ENCODE data around the gene FAM234A. TPM values are rescaled to one million over a fixed set of nuclear protein-coding genes. Genes with fewer than 3 reads are reported as not detected.

The FAM234A gene
- total RNA-seq, 1 experiment from 2014 or later = 94.9 TPM

DNA sequence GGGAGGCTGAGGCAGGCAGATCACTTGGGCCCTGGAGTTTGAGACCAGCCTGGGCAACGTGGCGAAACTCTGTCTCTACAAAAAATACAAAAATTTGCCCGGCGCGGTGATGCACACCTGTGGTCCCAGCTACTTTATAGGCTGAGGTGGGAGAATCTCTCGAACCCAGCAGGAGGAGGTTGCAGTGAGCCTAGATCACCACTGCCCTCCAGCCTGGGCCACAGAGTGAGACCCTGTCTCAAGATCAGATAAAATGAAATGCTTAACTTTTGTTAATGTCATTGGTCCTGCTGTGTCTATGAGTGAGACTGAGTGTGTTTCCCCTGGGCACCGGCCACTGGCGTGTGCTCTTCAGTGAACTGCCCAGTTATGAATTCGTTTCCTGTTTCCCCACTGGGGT, 10.5 kb downstream of the FAM234A start:
- Histone ChIP-seq H2BK120ac (ENCODE audit: low read depth, low read length, poor library complexity, severe bottlenecking) (no peak overlapping the region), H3K9me3 (ENCODE audit: control insufficient read depth, low read depth, low read length) (no peaks in the 10 kb centered on the region), H2AK5ac (ENCODE audit: insufficient read length, low read length) (no peak overlapping the region), H2BK20ac (ENCODE audit: low read depth, low read length, poor library complexity, severe bottlenecking) (no peak overlapping the region), H3K23ac (ENCODE audit: insufficient read length, low read depth, low read length) (no peak overlapping the region), H2BK12ac (ENCODE audit: insufficient read length, low read depth, low read length) (no peak overlapping the region), H3K79me1 (ENCODE audit: insufficient read depth, low read depth, low read length, poor library complexity, severe bottlenecking) (peaks cover 12% of the 10 kb centered on the region), H3K9ac (ENCODE audit: extremely low read depth, insufficient read length, low read length) (no peak overlapping the region), H3K14ac (ENCODE audit: insufficient read depth, low read length) (no peak overlapping the region), H3K56ac (ENCODE audit: insufficient read length, low read depth, low read length) (no peak overlapping the region), H3K4me2 (ENCODE audit: insufficient read depth, insufficient read length, low read length) (no peak overlapping the region), H4K8ac (replicated peaks; ENCODE audit: insufficient read length, low read depth, low read length) (no peak overlapping the region), H4K20me1 (ENCODE audit: control insufficient read depth, insufficient read depth, insufficient read length) (no peaks in the 10 kb centered on the region), H2AFZ (ENCODE audit: low read length) (no peak overlapping the region), H3K4ac (ENCODE audit: low read depth, low read length) (no peak overlapping the region), H4K91ac (ENCODE audit: insufficient read length, low read depth, low read length) (no peak overlapping the region), H2BK15ac (ENCODE audit: low read depth, low read length) (no peak overlapping the region), H3K27me3 (ENCODE audit: insufficient read depth, low read length) (no peaks in the 10 kb centered on the region), H4K5ac (ENCODE audit: insufficient read length, low read depth, low read length) (no peak overlapping the region), H3K27ac (ENCODE audit: insufficient read length, low read depth, low read length) (no peak overlapping the region), H3K4me1 (ENCODE audit: insufficient read depth, low read length) (no peaks in the 10 kb centered on the region), H2BK5ac (ENCODE audit: insufficient read length, low read length) (no peak overlapping the region), H3K79me2 (ENCODE audit: insufficient read depth, low read length) (no peaks in the 10 kb centered on the region; the same call in 1 of the 2 replicates), H3T11ph (ENCODE audit: low read length) (no peak overlapping the region), H3K23me2 (ENCODE audit: insufficient read length, low read depth, low read length, poor library complexity, severe bottlenecking) (no peaks in the 10 kb centered on the region), H3K18ac (ENCODE audit: insufficient read length, low read depth, low read length) (no peak overlapping the region)
- H3K27me3 Mint-ChIP-seq (ENCODE audit: low read depth) = no peaks in the 10 kb centered on the region
- H3K9me3 Mint-ChIP-seq = no peaks in the 10 kb centered on the region
- WGBS (ENCODE audit: extremely low coverage, insufficient read length, low lambda C conversion rate) = no CpG with 5 or more reads among the region's 9 CpGs
- no peak for DNase-seq
- peaks cover 0 to 2% of the 10 kb centered on the region in 2 experiments; a peak in 2 of 4 replicates for H3K4me1 Mint-ChIP-seq
- H3K36me3 Mint-ChIP-seq (ENCODE audit: insufficient read depth in 1 of 3, low read depth in 3 of 3) = peaks cover 0 to 7% (median under 1%) of the 10 kb centered on the region in 3 experiments; a peak in 4 of 7 replicates
- TF ChIP-seq, protein P1, sequence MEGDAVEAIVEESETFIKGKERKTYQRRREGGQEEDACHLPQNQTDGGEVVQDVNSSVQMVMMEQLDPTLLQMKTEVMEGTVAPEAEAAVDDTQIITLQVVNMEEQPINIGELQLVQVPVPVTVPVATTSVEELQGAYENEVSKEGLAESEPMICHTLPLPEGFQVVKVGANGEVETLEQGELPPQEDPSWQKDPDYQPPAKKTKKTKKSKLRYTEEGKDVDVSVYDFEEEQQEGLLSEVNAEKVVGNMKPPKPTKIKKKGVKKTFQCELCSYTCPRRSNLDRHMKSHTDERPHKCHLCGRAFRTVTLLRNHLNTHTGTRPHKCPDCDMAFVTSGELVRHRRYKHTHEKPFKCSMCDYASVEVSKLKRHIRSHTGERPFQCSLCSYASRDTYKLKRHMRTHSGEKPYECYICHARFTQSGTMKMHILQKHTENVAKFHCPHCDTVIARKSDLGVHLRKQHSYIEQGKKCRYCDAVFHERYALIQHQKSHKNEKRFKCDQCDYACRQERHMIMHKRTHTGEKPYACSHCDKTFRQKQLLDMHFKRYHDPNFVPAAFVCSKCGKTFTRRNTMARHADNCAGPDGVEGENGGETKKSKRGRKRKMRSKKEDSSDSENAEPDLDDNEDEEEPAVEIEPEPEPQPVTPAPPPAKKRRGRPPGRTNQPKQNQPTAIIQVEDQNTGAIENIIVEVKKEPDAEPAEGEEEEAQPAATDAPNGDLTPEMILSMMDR (conservative IDR thresholded peaks at IDR 0.05) = no peak
- no peak overlapping the region for H3K4me3 Mint-ChIP-seq
- peak overlapping the region; percentile 37 to 75 (median 62); a peak in 4 of 7 replicates for H3K27ac Mint-ChIP-seq

All from H9 (cell line).